ENCODE results near the gene ALLC.
"Not testable (repeated sequence)": the region's sequence is repeated elsewhere in the genome, so short reads cannot be mapped to it uniquely, and the experiment has no call there.

ALLC gene

GRCh38 chr2:3656762-3657721 lies 958 bp upstream of the ALLC start:
- DNase-seq: peak; percentile 42

GRCh38 chr2:3659447-3660432 lies 1.7 kb downstream of the ALLC start:
- no peak for DNase-seq

GRCh38 chr2:3660640-3661039 lies 2.6 kb downstream of the ALLC start:
- not testable (repeated sequence) for DNase-seq

GRCh38 chr2:3661149-3661660 lies 3.2 kb downstream of the ALLC start:
- DNase-seq: no peak

GRCh38 chr2:3662239-3662638 lies 4.2 kb downstream of the ALLC start:
- no peak for DNase-seq

- DNase-seq: no peak
Observed at GRCh38 chr2:3664118-3664517, 6.1 kb downstream of the ALLC start.

GRCh38 chr2:3664925-3665324 lies 6.9 kb downstream of the ALLC start:
- DNase-seq: no peak

GRCh38 chr2:3665886-3666612 lies 8.0 kb downstream of the ALLC start:
- no peak for DNase-seq

GRCh38 chr2:3666613-3666975 lies 8.6 kb downstream of the ALLC start:
- DNase-seq: no peak

GRCh38 chr2:3667151-3667631 lies 9.2 kb downstream of the ALLC start:
- DNase-seq: no peak

GRCh38 chr2:3669656-3670055 lies 11.7 kb downstream of the ALLC start:
- DNase-seq: no peak

GRCh38 chr2:3670376-3670775 lies 12.4 kb downstream of the ALLC start:
- DNase-seq: no peak

GRCh38 chr2:3670941-3671340 lies 12.9 kb downstream of the ALLC start:
- no peak for DNase-seq

- no peak for DNase-seq
Observed at GRCh38 chr2:3672861-3673678, 15.1 kb downstream of the ALLC start.

GRCh38 chr2:3674066-3674845 lies 16.3 kb downstream of the ALLC start:
- DNase-seq: no peak

GRCh38 chr2:3675687-3676086 lies 17.7 kb downstream of the ALLC start:
- no peak for DNase-seq

- DNase-seq: no peak
Observed at GRCh38 chr2:3677436-3677835, 19.4 kb downstream of the ALLC start.

- no peak for DNase-seq
Observed at GRCh38 chr2:3678212-3678611, 20.2 kb downstream of the ALLC start.

GRCh38 chr2:3679180-3679579 lies 21.2 kb downstream of the ALLC start:
- no peak for DNase-seq

GRCh38 chr2:3679616-3680393 lies 21.8 kb downstream of the ALLC start:
- no peak for DNase-seq

Measured in hematopoietic multipotent progenitor cell treated with erythropoietin and hydrocortisone succinate and interleukin-3 and kit ligand, for 6 days (in vitro differentiated cells).